GM19324 (cell line): ENCODE measurements around the gene ATL2.
"Not testable (repeated sequence)": the region's sequence is repeated elsewhere in the genome, so short reads cannot be mapped to it uniquely, and the experiment has no call there.

Source experiments
- ATAC-seq: cut with Tn5 transposase; IDR thresholded peaks from one replicate; pipeline ENCODE4 v1.9.1; 2021; ENCODE audit warnings: mild to moderate bottlenecking, moderate library complexity; ENCODE audit not compliant: unreplicated experiment, low FRiP score

Gene ATL2

GRCh38 chr2:38377050-38377828 is at the start of gene ATL2:
ATL2 (minus strand) TSS chr2:38377273; CDS start chr2:38377260, 13 bp downstream.
- ATAC-seq = peak; percentile 85

GRCh38 chr2:38423763-38424162 is 46.7 kb upstream of the ATL2 start:
- no peak for ATAC-seq

GRCh38 chr2:38421274-38422056 is 44.4 kb upstream of the ATL2 start:
- no peak for ATAC-seq

- no peak for ATAC-seq
These were observed 42.4 kb upstream of the ATL2 start for GRCh38 chr2:38419499-38419898.

GRCh38 chr2:38418735-38419134 is 41.7 kb upstream of the ATL2 start:
- ATAC-seq = no peak

- ATAC-seq = no peak
These were observed 40.9 kb upstream of the ATL2 start for GRCh38 chr2:38417745-38418689.

- no peak for ATAC-seq
These were observed 39.4 kb upstream of the ATL2 start for GRCh38 chr2:38416296-38417036.

- no peak for ATAC-seq
These were observed 38.7 kb upstream of the ATL2 start for GRCh38 chr2:38415728-38416291.

- no peak for ATAC-seq
These were observed 38.0 kb upstream of the ATL2 start for GRCh38 chr2:38415023-38415422.

- ATAC-seq = not testable (repeated sequence)
These were observed 35.3 kb upstream of the ATL2 start for GRCh38 chr2:38412235-38412871.

- ATAC-seq = peak; percentile 68
These were observed 32.4 kb upstream of the ATL2 start for GRCh38 chr2:38409156-38410102.

GRCh38 chr2:38407111-38407682 is 30.1 kb upstream of the ATL2 start:
- ATAC-seq = no peak

- no peak for ATAC-seq
These were observed 29.6 kb upstream of the ATL2 start for GRCh38 chr2:38406597-38407110.

- no peak for ATAC-seq
These were observed 29.0 kb upstream of the ATL2 start for GRCh38 chr2:38405917-38406596.

GRCh38 chr2:38400513-38400912 is 23.4 kb upstream of the ATL2 start:
- no peak for ATAC-seq

GRCh38 chr2:38398739-38399138 is 21.7 kb upstream of the ATL2 start:
- ATAC-seq = no peak

- no peak for ATAC-seq
These were observed 17.8 kb upstream of the ATL2 start for GRCh38 chr2:38394903-38395341.
